Measurements from ENCODE around the gene C5orf46.

DNA sequence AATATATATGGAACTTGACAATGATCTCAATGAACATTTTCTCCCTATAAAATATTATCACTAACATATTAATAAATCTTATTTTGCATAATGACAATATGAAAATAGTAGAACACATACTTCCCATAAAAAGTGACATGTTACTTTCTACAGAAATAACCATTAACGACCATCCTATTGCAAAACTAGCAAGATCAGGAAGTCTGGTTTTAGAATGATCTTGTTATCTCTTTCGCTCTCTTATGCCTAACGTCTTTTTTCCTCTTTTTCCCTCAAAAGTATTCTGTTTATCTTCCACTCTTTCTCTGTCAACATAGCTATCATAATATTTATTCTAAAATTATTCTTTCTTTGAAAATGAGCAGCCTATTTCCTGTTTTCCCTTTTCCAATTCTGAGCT lies 21.6 kb upstream of the C5orf46 start:
- no peak for TF ChIP-seq CREB1 (IDR thresholded peaks at IDR 0.05; ENCODE audit: low read depth)
- TF ChIP-seq, protein P1, sequence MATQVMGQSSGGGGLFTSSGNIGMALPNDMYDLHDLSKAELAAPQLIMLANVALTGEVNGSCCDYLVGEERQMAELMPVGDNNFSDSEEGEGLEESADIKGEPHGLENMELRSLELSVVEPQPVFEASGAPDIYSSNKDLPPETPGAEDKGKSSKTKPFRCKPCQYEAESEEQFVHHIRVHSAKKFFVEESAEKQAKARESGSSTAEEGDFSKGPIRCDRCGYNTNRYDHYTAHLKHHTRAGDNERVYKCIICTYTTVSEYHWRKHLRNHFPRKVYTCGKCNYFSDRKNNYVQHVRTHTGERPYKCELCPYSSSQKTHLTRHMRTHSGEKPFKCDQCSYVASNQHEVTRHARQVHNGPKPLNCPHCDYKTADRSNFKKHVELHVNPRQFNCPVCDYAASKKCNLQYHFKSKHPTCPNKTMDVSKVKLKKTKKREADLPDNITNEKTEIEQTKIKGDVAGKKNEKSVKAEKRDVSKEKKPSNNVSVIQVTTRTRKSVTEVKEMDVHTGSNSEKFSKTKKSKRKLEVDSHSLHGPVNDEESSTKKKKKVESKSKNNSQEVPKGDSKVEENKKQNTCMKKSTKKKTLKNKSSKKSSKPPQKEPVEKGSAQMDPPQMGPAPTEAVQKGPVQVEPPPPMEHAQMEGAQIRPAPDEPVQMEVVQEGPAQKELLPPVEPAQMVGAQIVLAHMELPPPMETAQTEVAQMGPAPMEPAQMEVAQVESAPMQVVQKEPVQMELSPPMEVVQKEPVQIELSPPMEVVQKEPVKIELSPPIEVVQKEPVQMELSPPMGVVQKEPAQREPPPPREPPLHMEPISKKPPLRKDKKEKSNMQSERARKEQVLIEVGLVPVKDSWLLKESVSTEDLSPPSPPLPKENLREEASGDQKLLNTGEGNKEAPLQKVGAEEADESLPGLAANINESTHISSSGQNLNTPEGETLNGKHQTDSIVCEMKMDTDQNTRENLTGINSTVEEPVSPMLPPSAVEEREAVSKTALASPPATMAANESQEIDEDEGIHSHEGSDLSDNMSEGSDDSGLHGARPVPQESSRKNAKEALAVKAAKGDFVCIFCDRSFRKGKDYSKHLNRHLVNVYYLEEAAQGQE (IDR thresholded peaks at IDR 0.05; ENCODE audit: low read depth): no peak
- TF ChIP-seq, protein P2, sequence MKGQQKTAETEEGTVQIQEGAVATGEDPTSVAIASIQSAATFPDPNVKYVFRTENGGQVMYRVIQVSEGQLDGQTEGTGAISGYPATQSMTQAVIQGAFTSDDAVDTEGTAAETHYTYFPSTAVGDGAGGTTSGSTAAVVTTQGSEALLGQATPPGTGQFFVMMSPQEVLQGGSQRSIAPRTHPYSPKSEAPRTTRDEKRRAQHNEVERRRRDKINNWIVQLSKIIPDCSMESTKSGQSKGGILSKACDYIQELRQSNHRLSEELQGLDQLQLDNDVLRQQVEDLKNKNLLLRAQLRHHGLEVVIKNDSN (IDR thresholded peaks at IDR 0.05): no peak
- TF ChIP-seq EP300 (IDR thresholded peaks at IDR 0.05; ENCODE audit: borderline replicate concordance): no peak
- no peak for TF ChIP-seq CEBPB (IDR thresholded peaks at IDR 0.05)
- no peak for TF ChIP-seq YY1 (IDR thresholded peaks at IDR 0.05; ENCODE audit: low read depth)
- TF ChIP-seq TCF12 (IDR thresholded peaks at IDR 0.05; ENCODE audit: low read depth): no peak
- no peak for TF ChIP-seq TAF1 (IDR thresholded peaks at IDR 0.05; ENCODE audit: low read depth)
- no peak for TF ChIP-seq EGR1 (IDR thresholded peaks at IDR 0.05)
- no peak for TF ChIP-seq TEAD4 (IDR thresholded peaks at IDR 0.05)
- TF ChIP-seq FOXM1 (IDR thresholded peaks at IDR 0.05; ENCODE audit: borderline replicate concordance, low read depth): no peak
- TF ChIP-seq RAD21 (IDR thresholded peaks at IDR 0.05; ENCODE audit: low read depth): no peak

Measured in Ishikawa (cell line).